H9 (cell line): ENCODE results near the gene NECTIN1. TPM values are rescaled to one million over a fixed set of nuclear protein-coding genes. Genes with fewer than 3 reads are reported as not detected.

Source experiments
- DNase-seq: peaks from one replicate; pipeline ENCODE4 v3.0.0-alpha.2; 2017
- H2AFZ ChIP-seq: one replicate; pipeline ENCODE4 v1.6.1; 2013; ENCODE audit warnings: mild to moderate bottlenecking, low read length, control low read depth, moderate library complexity
- H2AK5ac ChIP-seq: 2 replicates; pipeline ENCODE4 v1.6.1; 2013; ENCODE audit warnings: low read length, control low read depth, mixed read lengths; ENCODE audit not compliant: insufficient read length
- H2BK120ac ChIP-seq: one replicate; pipeline ENCODE4 v1.6.1; 2013; ENCODE audit warnings: low read depth, mild to moderate bottlenecking, low read length, control low read depth, inconsistent platforms; ENCODE audit not compliant: poor library complexity, severe bottlenecking
- H2BK12ac ChIP-seq: 2 replicates; pipeline ENCODE4 v1.6.1; 2013; ENCODE audit warnings: low read length, control low read depth, mixed read lengths, low read depth; ENCODE audit not compliant: insufficient read length
- H2BK15ac ChIP-seq: 2 replicates; pipeline ENCODE4 v1.6.1; 2013; ENCODE audit warnings: low read depth, low read length, control low read depth
- H2BK20ac ChIP-seq: one replicate; pipeline ENCODE4 v1.6.1; 2013; ENCODE audit warnings: low read depth, mild to moderate bottlenecking, low read length, control low read depth, inconsistent platforms; ENCODE audit not compliant: poor library complexity, severe bottlenecking
- H2BK5ac ChIP-seq: 2 replicates; pipeline ENCODE4 v1.6.1; 2013; ENCODE audit warnings: low read length, control low read depth, mixed read lengths; ENCODE audit not compliant: insufficient read length
- H3K14ac ChIP-seq: 2 replicates; pipeline ENCODE4 v1.6.1; 2013; ENCODE audit warnings: low read length, control low read depth; ENCODE audit not compliant: insufficient read depth
- H3K18ac ChIP-seq: 2 replicates; pipeline ENCODE4 v1.6.1; 2013; ENCODE audit warnings: low read depth, mild to moderate bottlenecking, mixed read lengths, low read length, control low read depth; ENCODE audit not compliant: insufficient read length
- H3K23ac ChIP-seq: 2 replicates; pipeline ENCODE4 v1.6.1; 2013; ENCODE audit warnings: low read length, control low read depth, mixed read lengths, low read depth; ENCODE audit not compliant: insufficient read length
- H3K23me2 ChIP-seq: 2 replicates; pipeline ENCODE4 v1.6.1; 2013; ENCODE audit warnings: low read depth, mild to moderate bottlenecking, mixed read lengths, low read length, control low read depth; ENCODE audit not compliant: insufficient read length, poor library complexity, severe bottlenecking
- H3K27ac ChIP-seq: 2 replicates; pipeline ENCODE4 v1.5.1; 2013; ENCODE audit warnings: low read length, control low read depth, mixed read lengths, low read depth; ENCODE audit not compliant: insufficient read length
- H3K27me3 ChIP-seq: 2 replicates; pipeline ENCODE4 v1.6.1; 2013; ENCODE audit warnings: low read length, control low read depth, inconsistent platforms; ENCODE audit not compliant: insufficient read depth
- H3K4ac ChIP-seq: 2 replicates; pipeline ENCODE4 v1.6.1; 2013; ENCODE audit warnings: low read depth, mild to moderate bottlenecking, control low read depth, inconsistent platforms, low read length, moderate library complexity
- H3K4me1 ChIP-seq: 2 replicates; pipeline ENCODE4 v1.6.1; 2013; ENCODE audit warnings: low read length, control low read depth, inconsistent platforms; ENCODE audit not compliant: insufficient read depth
- H3K4me2 ChIP-seq: 2 replicates; pipeline ENCODE4 v1.6.1; 2013; ENCODE audit warnings: low read length, control low read depth, mixed read lengths; ENCODE audit not compliant: insufficient read length, insufficient read depth
- H3K56ac ChIP-seq: 2 replicates; pipeline ENCODE4 v1.6.1; 2013; ENCODE audit warnings: low read depth, mild to moderate bottlenecking, mixed read lengths, low read length, control low read depth; ENCODE audit not compliant: insufficient read length
- H3K79me1 ChIP-seq: 2 replicates; pipeline ENCODE4 v1.6.1; 2013; ENCODE audit warnings: low read depth, mild to moderate bottlenecking, moderate library complexity, low read length, control low read depth, inconsistent platforms; ENCODE audit not compliant: insufficient read depth, poor library complexity, severe bottlenecking
- H3K79me2 ChIP-seq: 2 replicates; pipeline ENCODE4 v1.6.1; 2013; ENCODE audit warnings: low read length, control low read depth, inconsistent platforms; ENCODE audit not compliant: insufficient read depth
- H3K9ac ChIP-seq: 2 replicates; pipeline ENCODE4 v1.6.1; 2013; ENCODE audit warnings: low read length, control low read depth, mixed read lengths; ENCODE audit not compliant: insufficient read length; ENCODE audit errors: extremely low read depth
- H3K9me3 ChIP-seq: one replicate; pipeline ENCODE4 v1.6.1; 2013; ENCODE audit warnings: low read depth, low read length, inconsistent platforms; ENCODE audit not compliant: control insufficient read depth
- H3T11ph ChIP-seq: one replicate; pipeline ENCODE4 v1.6.1; 2013; ENCODE audit warnings: mild to moderate bottlenecking, low read length, control low read depth, inconsistent platforms
- H4K20me1 ChIP-seq: one replicate; pipeline ENCODE4 v1.6.1; 2013; ENCODE audit not compliant: control insufficient read depth, insufficient read length, insufficient read depth
- H4K5ac ChIP-seq: 2 replicates; pipeline ENCODE4 v1.6.1; 2013; ENCODE audit warnings: low read depth, mild to moderate bottlenecking, mixed read lengths, low read length, control low read depth; ENCODE audit not compliant: insufficient read length
- H4K8ac ChIP-seq: replicated peaks from 2 replicates; pipeline ENCODE4 v1.6.1; 2013; ENCODE audit warnings: low read length, control low read depth, mixed read lengths, low read depth; ENCODE audit not compliant: insufficient read length
- H4K91ac ChIP-seq: 2 replicates; pipeline ENCODE4 v1.6.1; 2013; ENCODE audit warnings: low read depth, mild to moderate bottlenecking, moderate library complexity, mixed read lengths, low read length, control low read depth; ENCODE audit not compliant: insufficient read length
- H3K27ac Mint-ChIP-seq, 3 experiments: 2 replicates in 2 of 3; 3 replicates in 1 of 3; pipeline ENCODE4 v1.8.0; 2020 to 2021; ENCODE audit warnings: mixed read lengths in 3 of 3, mild to moderate bottlenecking in 1 of 3, moderate library complexity in 1 of 3
- H3K27me3 Mint-ChIP-seq: 2 replicates; pipeline ENCODE4 v1.8.0; 2021; ENCODE audit warnings: low read depth, mild to moderate bottlenecking, moderate library complexity, mixed read lengths
- H3K36me3 Mint-ChIP-seq, 3 experiments: 2 replicates in 2 of 3; 3 replicates in 1 of 3; pipeline ENCODE4 v1.8.0; 2020 to 2021; ENCODE audit warnings: low read depth in 3 of 3, mixed read lengths in 3 of 3; ENCODE audit not compliant: insufficient read depth in 1 of 3
- H3K4me1 Mint-ChIP-seq, 2 experiments: 2 replicates each; pipeline ENCODE4 v1.8.0; 2020; ENCODE audit warnings: mixed read lengths in 2 of 2
- H3K4me3 Mint-ChIP-seq, 2 experiments: 2 replicates in 1 of 2; 3 replicates in 1 of 2; pipeline ENCODE4 v1.8.0; 2020 to 2021; ENCODE audit warnings: mild to moderate bottlenecking in 2 of 2, mixed read lengths in 2 of 2, moderate library complexity in 1 of 2
- H3K9me3 Mint-ChIP-seq, 2 experiments: 2 replicates in 1 of 2; 3 replicates in 1 of 2; pipeline ENCODE4 v1.8.0; 2020; ENCODE audit warnings: mild to moderate bottlenecking in 2 of 2, mixed read lengths in 2 of 2, moderate library complexity in 1 of 2
- CTCF ChIP-seq: fragments of 200-600 bp; sonication (generic); conservative IDR thresholded peaks from 3 replicates; pipeline ENCODE4 v1.8.0; 2021; ENCODE audit warnings: antibody characterized with exemption, mild to moderate bottlenecking
- WGBS: extraction: QIAGEN DNeasy Blood & Tissue Kit; methylation state at CpG from one replicate; pipeline ENCODE4 v1.1.7; 2013; ENCODE audit warnings: missing lambda C conversion rate, low lambda C conversion rate, mixed read lengths; ENCODE audit not compliant: insufficient read length; ENCODE audit errors: extremely low coverage; 5-methylcytosine and 5-hydroxymethylcytosine counted together
- total RNA-seq: library from RNA; stranded (reverse); gene quantifications from 2 replicates; pipeline ENCODE4 v1.2.1, GENCODE V29; 2021

Gene NECTIN1
- total RNA-seq, 1 experiment from 2014 or later = 113 TPM

DNA sequence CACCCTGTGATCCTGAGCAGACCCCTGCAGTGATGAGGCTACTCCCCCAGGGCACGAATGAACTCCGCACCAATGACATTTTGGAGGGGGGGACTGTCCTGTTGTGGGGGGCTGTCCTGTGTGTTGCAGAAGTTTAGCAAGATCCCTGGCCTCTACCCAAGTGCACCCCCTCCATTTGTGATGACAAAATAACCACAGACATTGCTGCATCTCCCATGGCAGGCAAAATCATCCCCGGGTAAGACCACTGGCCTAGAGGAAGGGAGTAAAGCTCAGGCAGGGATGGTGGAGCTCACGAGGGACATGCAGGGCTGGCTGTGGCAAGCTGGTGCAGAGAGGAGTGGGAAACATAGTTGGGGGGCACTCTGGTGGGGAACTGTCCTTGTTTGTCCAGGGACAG lies 40.6 kb downstream of the NECTIN1 start:
- H3K56ac ChIP-seq = no peak overlapping the region
- H4K20me1 ChIP-seq = peaks cover 5% of the 10 kb centered on the region
- H2BK120ac ChIP-seq = no peak overlapping the region
- H3T11ph ChIP-seq = no peak overlapping the region
- H3K27me3 ChIP-seq = no peaks in the 10 kb centered on the region
- no peak overlapping the region for H2AFZ ChIP-seq
- no peak overlapping the region for H2BK12ac ChIP-seq
- peaks cover 2% of the 10 kb centered on the region; the same call in 1 of the 2 replicates for H3K27me3 Mint-ChIP-seq
- H4K5ac ChIP-seq = no peak overlapping the region
- H3K9me3 Mint-ChIP-seq = no peaks in the 10 kb centered on the region
- H3K4me1 ChIP-seq = peaks cover 19% of the 10 kb centered on the region
- H3K4me1 Mint-ChIP-seq = peaks cover 79 to 84% of the 10 kb centered on the region in 2 experiments
- H3K4ac ChIP-seq = no peak overlapping the region
- peaks cover 10% of the 10 kb centered on the region; the same call in 1 of the 2 replicates for H3K79me2 ChIP-seq
- peaks cover 29% of the 10 kb centered on the region for H3K79me1 ChIP-seq
- H3K23me2 ChIP-seq = no peaks in the 10 kb centered on the region
- no peak overlapping the region for H3K4me3 Mint-ChIP-seq
- no peak overlapping the region for H3K9ac ChIP-seq
- H3K36me3 Mint-ChIP-seq = no peaks in the 10 kb centered on the region
- no peak overlapping the region for H3K18ac ChIP-seq
- no peak overlapping the region for H3K4me2 ChIP-seq
- H3K27ac ChIP-seq = no peak overlapping the region
- peak overlapping the region in 2 of 3 experiments; percentile 39 to 71; a peak in 2 of 7 replicates for H3K27ac Mint-ChIP-seq
- H4K91ac ChIP-seq = no peak overlapping the region
- H2BK15ac ChIP-seq = no peak overlapping the region
- no peak overlapping the region for H2BK5ac ChIP-seq
- H3K23ac ChIP-seq = no peak overlapping the region
- no peaks in the 10 kb centered on the region for H3K9me3 ChIP-seq
- no peak for TF ChIP-seq CTCF
- DNase-seq = no peak
- H3K14ac ChIP-seq = no peak overlapping the region; the same call in 1 of the 2 replicates
- no CpG with 5 or more reads among the region's 4 CpGs for WGBS
- no peak overlapping the region for H2AK5ac ChIP-seq
- no peak overlapping the region for H4K8ac ChIP-seq
- H2BK20ac ChIP-seq = no peak overlapping the region
